ENCODE results near the gene SETDB2.

DNA sequence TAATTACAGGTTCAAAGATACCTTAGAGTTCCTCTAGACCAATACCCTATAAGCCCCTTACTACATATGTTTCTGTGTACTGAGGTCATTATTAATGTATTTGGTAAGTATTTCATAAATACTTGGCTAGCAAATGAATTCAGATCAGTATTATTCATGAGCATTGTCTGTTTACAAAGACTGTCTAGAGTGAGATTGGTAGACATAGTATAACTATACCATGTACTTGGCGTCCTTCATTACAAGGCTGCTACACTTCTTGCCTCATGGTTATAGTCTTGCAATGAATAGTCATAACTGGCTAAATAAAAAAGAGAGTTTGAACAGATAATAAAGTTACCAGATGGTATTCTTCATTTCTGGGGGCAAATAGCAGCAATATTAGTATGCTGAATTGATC, 12.1 kb downstream of the SETDB2 start:
- TF ChIP-seq SMC3 (IDR thresholded peaks at IDR 0.05; ENCODE audit: low read depth, low read length) (no peak), POLR2A (IDR thresholded peaks at IDR 0.05; ENCODE audit: low read depth, low read length) (no peak), RAD21 (IDR thresholded peaks at IDR 0.05; ENCODE audit: low read length) (no peak), CHD1 (IDR thresholded peaks at IDR 0.05; ENCODE audit: low read depth, low read length) (no peak), RFX5 (IDR thresholded peaks at IDR 0.05; ENCODE audit: low read depth, low read length) (no peak)
- TF ChIP-seq, protein P1, sequence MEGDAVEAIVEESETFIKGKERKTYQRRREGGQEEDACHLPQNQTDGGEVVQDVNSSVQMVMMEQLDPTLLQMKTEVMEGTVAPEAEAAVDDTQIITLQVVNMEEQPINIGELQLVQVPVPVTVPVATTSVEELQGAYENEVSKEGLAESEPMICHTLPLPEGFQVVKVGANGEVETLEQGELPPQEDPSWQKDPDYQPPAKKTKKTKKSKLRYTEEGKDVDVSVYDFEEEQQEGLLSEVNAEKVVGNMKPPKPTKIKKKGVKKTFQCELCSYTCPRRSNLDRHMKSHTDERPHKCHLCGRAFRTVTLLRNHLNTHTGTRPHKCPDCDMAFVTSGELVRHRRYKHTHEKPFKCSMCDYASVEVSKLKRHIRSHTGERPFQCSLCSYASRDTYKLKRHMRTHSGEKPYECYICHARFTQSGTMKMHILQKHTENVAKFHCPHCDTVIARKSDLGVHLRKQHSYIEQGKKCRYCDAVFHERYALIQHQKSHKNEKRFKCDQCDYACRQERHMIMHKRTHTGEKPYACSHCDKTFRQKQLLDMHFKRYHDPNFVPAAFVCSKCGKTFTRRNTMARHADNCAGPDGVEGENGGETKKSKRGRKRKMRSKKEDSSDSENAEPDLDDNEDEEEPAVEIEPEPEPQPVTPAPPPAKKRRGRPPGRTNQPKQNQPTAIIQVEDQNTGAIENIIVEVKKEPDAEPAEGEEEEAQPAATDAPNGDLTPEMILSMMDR (conservative IDR thresholded peaks at IDR 0.05; ENCODE audit: low read depth, low read length) = no peak
- TF ChIP-seq, protein P2, sequence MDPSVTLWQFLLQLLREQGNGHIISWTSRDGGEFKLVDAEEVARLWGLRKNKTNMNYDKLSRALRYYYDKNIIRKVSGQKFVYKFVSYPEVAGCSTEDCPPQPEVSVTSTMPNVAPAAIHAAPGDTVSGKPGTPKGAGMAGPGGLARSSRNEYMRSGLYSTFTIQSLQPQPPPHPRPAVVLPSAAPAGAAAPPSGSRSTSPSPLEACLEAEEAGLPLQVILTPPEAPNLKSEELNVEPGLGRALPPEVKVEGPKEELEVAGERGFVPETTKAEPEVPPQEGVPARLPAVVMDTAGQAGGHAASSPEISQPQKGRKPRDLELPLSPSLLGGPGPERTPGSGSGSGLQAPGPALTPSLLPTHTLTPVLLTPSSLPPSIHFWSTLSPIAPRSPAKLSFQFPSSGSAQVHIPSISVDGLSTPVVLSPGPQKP (IDR thresholded peaks at IDR 0.05; ENCODE audit: borderline replicate concordance, low read depth, low read length) = no peak
- TF ChIP-seq, protein P3, sequence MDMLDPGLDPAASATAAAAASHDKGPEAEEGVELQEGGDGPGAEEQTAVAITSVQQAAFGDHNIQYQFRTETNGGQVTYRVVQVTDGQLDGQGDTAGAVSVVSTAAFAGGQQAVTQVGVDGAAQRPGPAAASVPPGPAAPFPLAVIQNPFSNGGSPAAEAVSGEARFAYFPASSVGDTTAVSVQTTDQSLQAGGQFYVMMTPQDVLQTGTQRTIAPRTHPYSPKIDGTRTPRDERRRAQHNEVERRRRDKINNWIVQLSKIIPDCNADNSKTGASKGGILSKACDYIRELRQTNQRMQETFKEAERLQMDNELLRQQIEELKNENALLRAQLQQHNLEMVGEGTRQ (IDR thresholded peaks at IDR 0.05; ENCODE audit: low read depth, low read length) = no peak

Data from IMR-90 (cell line).